DMS79 treated with DMSO at 0.1 percent for 48 hours (cell line): ENCODE results near the gene NCBP2L.
A peak's percentile ranks its signal among the peaks of the same experiment; 100 is the strongest.

ENCODE experiments used
- DNase-seq: peaks from one replicate; lab custom pipeline; 2025; lab: John Stamatoyannopoulos, UW

Gene NCBP2L

DNA sequence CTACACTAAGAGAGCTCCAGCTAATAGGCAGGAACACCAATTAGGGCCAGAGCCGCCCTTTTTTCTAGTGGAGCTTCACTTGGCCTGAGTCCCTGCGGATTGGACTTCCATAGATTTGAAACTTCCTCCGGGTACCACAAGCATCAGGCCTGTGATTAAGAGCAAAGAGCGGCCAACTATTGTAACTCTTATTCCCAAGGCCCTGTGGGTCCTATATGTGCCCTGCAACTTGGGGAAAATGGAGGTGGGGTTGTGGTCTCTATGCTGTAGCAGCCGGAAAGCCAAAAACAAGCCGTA is at the start of gene NCBP2L:
NCBP2L (plus strand) TSS at position 198 of the 297 bp plus-strand sequence. CDS start 16,488 bp downstream, outside the sequence.
- DNase-seq: no peak

DNA sequence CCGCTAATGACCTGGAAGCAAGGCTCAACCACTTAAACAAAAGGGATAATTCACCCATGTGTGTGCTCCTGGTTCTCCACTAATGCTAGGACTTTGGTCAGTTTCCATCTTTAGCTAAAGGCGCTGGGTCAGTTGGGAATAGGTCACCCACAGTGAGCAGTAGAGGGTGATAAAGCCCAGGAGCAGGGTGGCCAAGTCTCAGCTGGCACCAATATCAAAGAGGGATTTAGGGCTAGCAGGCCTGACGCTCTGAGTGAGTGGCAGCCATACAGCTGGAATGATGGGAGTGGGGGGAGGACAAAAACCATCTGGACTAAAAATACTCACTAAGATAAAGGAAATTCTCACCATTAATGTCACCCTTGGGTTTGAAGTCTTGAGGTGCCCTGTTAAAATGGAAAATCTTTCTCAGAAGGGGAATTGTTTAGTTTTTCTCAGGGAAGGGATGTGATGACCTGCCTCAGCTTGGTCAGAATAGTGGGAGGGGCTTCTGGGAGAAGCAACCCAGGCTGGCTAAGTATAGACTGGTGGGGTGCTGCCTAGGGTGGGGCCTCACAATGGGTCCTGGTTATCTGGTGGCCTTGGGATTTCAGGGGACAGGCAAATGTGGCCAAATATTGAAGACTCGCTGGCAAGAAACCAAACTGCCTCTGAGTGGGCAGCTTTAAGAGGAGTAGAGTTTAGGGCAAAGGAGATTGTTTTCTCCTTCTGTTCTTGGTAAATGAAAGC is 49.0 kb upstream of the NCBP2L start:
- DNase-seq: no peak

DNA sequence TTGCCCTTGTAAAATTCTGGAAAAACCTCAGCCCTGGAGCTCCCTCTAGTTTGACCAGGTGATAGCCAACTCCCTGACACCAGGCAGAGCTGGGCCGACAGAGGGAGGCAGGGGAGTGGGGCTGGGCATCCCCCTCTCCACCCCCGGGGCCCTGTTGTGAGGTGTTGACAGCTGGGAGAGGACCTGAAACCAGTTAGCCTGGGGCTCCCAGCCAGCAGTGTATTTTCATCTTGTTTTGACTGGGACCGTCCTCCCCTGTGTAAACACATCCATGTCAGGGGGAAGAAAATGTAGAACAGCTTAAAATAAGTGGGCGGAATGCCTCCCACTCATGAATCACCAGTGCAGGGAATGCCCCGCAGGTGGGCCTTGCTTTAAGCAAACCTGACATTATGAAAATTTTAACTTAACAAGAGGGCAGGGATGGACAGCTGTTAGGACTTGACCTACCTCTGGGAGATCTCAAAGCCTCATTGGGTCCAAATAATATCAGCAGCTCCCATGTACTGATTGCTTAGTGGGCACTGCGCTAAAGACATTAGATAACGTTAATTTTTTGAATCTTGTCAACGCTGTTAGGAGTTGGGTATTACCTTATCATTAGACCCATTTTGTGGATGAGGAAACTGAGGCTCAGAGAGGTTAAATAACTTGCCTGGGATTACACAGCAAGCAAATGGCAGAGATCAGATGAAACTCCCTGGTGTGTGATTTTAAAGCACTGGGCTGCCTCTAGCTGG is 47.8 kb upstream of the NCBP2L start:
- DNase-seq: peak; percentile 7

DNA sequence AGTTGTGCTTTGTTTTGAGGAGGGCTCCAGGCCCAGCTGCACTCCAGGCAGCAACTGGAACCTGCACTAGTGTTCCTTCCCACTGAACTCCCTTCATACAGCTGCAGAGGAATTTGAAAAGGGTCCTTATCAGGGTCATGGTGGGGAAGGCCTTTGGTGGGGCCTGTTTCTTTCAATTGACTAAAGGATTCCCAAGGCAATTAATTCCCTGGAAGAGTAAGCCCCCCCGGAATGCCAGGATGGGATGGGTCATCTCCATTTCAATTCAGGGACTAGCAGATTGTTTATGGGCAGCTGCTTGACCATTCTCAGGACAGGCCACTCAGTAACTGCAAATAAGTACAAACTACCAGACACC is 47.3 kb upstream of the NCBP2L start:
- DNase-seq: no peak

DNA sequence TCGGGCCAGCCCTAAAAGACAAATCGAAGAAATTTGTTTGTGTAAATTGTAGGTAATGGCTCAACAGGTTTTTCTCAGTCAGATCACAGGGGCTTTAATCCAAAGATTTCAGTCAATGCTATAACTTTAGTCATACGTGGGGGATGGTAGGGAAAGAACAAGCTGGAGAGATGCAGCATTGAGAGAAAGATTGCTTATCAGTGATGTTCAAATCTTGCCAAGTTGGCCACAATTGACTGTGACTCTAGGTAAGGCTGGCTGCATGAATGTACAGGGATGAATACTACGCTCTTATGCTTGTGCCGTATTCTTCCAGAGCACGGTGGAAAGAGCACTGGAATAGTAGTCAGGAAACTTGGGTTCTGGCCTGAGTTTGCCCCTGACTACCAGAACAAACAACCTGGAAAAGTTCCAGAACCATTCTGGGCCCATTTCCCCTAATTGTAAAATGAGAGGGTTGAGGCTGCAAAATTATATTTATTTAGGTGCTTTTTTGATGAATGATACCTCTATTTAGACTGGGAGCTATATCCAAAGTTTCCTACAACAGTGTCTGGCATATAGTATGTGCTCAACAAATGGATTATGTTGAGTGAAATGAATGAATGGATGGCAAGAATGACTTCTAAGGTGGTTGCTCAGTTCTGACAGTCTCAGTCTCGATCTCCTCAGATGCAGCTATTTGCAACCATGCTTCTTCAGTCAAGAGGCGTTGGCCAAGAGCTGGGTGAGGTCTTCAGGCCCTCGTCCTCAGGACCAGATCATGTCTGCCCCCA is 46.4 kb upstream of the NCBP2L start:
- no peak for DNase-seq

DNA sequence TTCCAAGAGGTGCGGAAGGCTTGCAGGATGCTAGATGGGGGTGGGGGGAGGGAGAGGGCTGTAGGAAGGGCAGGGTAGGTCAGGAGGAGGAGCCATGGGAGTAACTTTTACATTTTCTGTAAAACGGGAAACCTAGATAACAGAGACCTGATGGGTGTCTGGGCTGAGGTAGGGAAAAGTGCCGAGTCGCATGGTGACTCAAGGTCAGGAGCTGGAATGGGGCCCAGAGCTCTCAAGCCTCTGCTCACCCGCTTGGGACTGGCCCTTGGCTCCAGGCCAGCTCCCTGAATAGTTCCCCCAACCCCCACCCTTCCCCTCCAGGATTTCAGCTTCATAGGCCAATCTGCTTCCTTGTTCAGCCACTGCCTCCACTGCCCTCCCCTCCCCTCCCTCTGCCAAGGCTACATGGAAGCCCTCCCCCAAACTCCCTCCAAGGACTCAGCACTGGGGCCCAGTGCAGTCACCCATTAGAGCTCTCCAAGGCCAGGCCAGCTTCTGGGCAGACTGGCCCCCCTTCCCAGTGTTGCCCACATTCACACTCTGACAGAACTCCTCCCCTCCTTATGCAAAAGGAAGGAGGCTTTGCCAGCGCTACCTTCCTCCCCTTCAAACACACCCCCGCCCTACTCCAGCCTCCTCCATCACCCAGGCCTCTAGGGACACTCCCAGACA is 45.6 kb upstream of the NCBP2L start:
- peak; percentile 38 for DNase-seq

DNA sequence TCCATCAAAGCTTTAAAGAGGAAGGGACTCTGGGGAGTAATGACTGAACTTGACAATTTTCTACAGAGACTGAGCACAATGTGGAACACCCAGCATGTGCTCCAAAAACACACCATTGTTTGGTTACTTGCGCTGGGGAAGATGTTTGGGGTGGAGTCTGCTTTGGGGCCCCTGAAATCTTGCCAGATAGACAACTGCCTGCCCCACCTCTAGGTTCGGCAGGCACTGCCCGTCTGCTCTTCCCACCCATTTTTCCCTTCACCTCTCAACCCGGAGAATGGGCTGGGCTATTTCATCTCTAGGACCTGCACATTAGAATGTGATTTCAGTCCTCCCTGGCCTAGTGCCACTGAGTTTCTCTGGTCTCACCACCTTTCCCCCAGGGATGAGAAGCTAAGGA is 43.8 kb upstream of the NCBP2L start:
- no peak for DNase-seq

DNA sequence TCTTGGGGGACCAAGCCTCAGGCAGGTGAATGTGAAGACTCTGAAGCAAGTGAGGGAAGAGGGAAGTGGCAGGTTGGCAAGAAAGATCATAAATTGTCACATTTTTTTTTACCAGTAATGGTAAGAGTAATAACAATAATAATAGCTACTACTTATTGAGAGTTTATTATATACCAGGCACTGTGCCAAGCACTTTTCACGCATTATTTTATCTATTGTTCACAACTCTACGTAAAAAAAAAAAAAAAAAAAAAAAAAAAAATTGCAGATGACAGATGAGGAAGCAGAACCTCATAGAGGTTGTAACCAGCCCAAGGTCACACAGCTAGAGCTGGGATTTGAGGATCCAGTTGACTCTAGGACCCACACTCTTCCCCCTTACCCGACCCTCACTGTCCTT is 42.9 kb upstream of the NCBP2L start:
- no peak for DNase-seq

DNA sequence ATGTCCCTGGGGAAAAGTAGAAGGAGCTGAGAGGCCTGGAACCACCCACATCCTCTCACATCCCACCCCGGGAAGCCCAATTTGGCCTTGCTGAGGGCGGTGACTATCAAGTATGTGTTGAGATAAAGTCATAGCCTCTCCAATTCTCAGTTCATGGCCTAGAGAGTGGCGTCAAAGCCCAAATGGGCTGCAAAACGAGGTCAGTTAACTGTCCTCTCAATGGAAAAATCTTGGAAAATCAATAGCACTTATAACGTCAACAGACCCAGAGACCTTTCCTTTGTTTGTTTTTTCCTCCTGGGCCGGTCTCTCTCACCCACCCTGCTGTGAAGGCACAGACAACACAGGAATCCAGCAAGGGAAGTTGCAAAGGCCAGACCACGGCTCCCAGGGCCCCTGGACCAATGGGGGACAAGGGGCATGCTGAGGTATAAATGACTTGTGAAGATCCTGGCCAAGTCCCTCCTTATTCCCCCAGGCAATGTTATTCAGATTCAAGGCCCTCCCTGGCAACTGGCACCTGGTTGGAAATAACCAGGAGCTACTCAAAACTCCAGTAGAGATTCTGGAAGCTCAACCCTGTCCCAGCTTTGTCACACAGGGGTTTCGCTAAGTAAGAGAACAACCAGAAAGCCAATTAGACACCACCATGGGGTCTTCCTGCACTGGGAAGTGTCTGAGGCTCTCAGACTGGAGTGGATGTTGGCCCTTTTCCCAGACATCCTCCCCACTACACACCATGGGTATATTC is 40.6 kb upstream of the NCBP2L start:
- DNase-seq: peak; percentile 63

DNA sequence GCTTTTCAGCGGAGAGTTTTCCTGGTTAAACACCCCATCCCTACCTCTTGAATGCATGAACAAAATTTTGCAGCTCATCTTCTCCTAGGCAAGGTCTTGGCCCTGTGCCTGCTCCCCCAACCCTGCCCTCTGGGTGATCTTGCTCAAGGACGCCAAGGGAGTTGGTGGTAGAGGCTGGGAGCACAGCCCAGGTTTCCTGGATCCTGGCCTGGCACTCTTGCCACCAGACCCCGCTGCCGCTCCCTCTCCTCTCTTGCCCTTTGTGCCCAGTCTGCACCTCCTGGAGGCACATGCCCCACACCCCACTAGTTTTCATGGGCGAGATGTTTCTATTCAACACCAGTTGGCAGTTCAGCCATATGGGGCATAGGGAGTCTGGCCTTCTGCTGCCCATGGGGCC is 39.3 kb upstream of the NCBP2L start:
- DNase-seq: no peak

DNA sequence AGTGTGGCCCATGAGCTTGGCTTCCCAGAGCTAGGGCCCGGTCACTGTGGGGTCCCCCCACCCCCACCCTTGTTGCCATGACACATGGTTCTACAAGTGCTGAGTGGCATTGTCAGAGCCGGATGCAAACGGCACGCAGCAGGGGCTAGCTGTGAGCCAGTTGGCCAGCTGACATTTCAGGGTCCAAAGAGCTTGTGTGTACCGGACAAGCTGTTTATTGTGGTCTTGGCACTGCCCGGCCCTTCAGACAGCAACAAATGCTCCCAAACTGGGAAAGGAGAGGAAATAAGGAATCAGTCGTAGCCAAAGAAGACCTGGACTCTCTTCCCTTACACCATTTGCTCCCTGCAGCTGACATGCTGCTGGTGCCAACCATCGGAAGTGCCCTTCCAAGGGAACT is 38.8 kb upstream of the NCBP2L start:
- no peak for DNase-seq

DNA sequence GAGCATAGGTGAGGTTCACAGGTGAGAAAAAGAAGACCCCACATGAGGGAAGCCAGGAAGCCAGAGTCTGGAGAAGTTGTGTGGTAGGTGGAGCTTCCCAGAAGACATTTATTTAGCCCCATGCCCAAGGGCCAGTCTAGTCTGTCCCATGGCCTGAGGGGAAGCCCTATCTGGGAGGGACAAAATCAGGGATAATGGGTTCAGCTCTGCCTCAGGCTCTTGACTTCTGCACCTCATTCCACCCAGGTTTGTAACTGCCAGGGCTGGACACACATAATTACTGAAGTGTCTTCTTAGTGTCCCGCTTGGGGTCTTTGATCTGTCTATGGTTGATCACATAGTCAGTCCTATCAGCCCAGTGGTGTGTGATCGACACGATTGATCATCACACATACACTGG is 38.0 kb upstream of the NCBP2L start:
- DNase-seq: no peak

DNA sequence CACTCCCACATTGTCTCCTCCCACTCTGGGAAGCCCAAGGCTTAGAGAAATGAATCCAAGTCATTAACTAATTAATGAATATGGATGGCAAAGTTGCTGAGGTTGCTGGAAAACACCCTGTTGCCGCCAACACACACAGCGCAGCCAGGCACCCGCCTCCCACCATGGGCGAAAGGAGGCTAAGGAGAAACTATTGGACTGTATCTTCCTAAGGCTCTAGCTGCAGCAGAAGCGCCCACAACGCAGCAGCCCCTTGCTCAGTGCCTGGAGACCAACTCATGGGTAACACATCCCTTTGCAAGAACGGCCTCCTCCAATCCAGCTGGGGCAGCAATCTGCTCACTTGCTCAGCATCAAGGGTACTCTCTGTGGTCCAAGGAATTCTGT is 36.1 kb upstream of the NCBP2L start:
- DNase-seq: no peak

DNA sequence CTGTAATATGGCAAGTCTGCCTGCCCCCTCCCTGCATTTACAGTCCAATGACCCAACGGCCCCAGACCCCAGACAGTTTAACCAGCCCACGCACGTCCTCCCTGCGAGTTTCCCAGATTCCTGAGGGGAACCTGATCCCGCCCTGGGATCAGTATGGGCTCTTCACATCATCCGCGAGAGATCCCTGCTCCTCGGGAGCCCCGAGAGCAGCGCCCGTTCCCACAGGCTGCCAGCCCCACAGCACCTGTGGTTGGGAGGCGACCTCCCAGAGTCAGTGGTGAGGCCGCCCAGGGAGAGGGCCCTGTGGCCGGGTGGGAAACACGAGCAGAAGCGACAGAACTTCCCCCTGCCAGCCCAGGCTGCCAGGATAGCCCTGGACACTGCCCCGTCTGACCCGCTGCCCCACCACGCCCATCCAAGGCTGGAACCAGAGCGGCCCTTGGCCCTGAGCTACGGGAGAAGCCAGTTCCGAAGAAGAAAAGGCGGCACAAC is 34.8 kb upstream of the NCBP2L start:
- no peak for DNase-seq

DNA sequence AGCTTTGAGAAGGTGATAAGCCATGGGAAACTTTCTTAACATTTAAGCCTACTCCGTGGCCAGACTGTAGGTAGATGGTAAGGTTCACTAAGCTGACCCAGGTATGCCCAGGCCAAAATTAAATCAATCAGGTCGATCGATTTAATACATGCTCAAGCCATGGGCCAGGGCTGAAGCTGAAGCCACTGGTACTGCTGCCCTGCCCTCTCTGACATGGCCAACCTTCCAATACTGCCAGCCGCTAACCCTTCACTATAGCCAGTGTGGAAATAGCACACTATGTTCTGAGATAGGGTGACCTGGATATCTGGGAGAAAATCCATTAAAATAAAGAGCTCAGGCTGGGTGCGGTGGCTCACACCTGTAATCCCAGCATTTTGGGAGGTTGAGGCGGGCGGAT is 33.5 kb upstream of the NCBP2L start:
- no peak for DNase-seq

DNA sequence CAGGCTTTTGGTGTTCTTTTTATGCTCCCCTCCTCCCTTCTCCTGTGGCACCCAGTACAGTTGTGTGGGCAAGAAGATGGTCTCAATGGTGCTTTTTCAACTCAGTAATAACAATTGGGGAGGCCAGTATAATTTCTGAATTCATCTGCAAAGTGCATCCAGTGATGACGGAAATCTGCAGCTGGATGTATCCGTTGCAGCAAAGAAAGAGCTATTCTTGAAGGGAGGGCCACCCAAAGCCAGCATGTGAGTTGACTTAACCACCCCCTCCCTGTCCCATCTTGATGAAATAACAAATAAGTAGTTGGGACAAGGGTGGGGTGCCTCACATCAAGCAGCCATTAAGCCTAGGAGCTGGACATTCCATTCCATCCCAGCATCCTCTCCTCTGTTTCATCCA is 32.7 kb upstream of the NCBP2L start:
- DNase-seq: no peak

DNA sequence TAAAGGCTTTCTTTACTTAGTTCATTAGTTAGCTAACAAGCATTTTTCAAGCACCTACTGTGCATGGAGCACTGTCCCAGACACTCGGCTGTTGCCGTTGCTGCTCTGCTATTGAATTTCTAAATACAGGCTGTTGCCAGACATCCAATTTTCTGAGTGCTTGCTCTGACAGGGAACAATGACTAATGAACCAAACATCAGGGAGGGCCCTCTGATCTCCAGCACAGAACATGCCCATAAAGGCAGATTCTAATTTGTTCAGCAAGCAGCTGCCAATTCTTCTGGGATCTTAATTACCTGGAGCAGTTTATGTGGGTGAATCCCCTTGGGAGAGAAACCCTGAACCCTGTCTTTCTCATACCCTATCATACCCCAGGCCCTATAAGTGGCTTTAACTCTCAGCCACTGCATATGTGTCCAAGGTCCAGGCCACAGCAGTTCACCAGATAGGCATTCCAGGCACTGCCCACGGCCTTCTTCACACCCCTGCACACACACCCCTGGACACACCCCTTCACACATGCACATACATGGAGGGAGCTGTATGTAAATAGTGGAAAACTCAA is 29.9 kb upstream of the NCBP2L start:
- DNase-seq: peak; percentile 42

DNA sequence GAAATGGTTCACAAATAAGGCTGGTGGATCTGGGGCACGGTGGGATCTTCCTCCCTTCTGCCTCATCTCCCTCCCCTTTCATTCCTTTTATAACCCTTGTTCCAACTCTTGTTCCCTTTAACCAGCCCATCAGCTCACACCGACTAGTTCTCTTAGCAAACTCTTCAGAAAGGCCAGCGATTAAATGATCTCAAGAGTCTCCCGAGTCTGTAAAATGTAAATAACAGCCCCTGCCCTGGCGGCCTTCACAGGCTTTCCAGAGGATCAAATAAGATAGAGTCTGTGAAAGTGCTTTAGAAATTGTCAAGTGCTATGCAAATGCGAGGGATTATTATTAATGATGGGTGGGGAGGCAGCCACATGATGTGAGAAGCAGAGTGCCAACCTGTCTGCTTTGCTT is 29.0 kb upstream of the NCBP2L start:
- DNase-seq: peak; percentile 4

DNA sequence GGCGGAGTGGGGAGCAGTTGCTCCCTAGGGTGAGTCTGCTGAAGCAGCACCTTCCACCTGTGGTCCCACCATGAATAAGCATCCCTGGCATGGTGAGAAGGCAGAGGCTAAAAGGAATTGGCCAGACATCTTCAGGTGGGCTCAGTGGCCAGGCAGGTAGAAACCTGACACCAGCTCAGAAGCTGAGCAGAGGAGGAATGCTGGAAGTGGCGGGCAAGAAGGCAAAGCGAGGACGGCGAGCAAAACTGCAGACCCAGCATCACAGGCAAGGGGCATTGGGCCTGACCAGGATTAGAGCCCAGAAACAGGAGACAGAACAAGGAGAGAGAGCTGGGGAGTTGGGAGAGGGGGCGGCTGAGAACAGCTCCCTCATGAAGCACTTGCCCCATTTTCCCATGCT is 27.3 kb upstream of the NCBP2L start:
- DNase-seq: peak; percentile 3

DNA sequence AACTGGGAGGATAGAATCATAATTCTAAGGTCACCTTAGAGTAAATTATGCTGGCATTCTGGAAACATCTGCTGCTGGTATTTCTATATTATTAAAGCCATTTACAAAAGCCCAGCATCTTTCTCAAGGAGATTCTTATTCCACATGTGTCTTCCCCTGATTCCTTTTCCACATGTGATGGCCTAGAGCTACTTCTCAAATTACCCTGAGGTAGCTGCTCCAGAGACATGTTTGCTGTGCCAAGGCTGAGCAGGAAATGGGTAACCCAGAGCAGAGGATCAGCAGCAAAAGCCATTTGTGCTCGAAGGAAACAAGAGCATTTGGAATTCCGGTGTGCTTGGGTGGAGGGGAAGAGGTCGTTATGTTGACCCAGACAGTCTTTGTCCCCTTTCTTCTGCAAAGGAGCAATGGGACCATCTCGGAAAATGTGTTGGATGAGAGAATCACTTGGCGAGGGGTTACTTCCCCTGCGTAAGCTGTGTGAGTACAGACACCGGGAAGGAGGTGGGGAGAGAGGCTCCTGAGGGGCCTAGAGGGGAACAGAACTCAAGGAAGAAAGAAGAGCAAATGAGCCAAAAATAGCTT is 26.6 kb upstream of the NCBP2L start:
- no peak for DNase-seq

DNA sequence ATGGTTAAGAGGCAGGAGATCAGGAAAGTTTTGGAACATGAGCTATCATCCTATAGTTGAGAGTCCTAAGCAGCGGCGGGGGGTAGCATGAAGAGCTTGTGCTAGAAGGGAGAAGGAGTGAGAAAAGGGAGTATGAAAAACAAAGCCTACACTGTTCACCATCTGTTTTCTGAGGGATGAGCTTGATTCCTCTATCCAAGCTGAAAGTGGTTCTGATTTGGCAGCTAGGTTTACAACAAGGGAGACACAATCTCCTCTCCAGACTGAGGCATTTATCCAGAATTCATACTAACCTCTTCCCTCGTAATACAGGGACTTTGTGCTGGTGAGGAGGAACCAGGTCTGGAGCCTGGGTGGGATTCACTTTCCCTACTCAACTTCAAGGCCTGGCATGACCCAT is 25.5 kb upstream of the NCBP2L start:
- DNase-seq: no peak
